IMR-90 (cell line): ENCODE measurements around the gene HACD4. TPM values are rescaled to one million over a fixed set of nuclear protein-coding genes. Genes with fewer than 3 reads are reported as not detected.

Source experiments
- ATAC-seq: fragments of 200-7000 bp; cut with Tn5 transposase; 2 replicates; pipeline ENCODE4 v1.9.1; 2020; ENCODE audit warnings: low read depth, mild to moderate bottlenecking, moderate library complexity
- BruUV-seq: library from RNA; stranded (reverse); fragments of 400-500 nt; replicated peaks from 2 replicates; lab custom pipeline; 2021; lab: Mats Ljungman, UMichigan
- CTCF ChIA-PET: fragments of 300-600 bp; formaldehyde crosslinking; extraction: SDS; loops from one replicate; lab custom pipeline; 2021; ENCODE audit warnings: antibody characterized with exemption; lab: Yijun Ruan, JAX
- POLR2A ChIA-PET: fragments of 300-600 bp; sonication (Branson Sonifier 250); formaldehyde crosslinking; loops from one replicate; lab custom pipeline; 2022; ENCODE audit warnings: antibody characterized with exemption; ENCODE audit not compliant: unreplicated experiment; lab: Charles Lee
- DNase-seq: peaks from one replicate; pipeline ENCODE4 v3.0.0; 2013
- H2AFZ ChIP-seq: replicated peaks from 2 replicates; pipeline ENCODE3; 2013; ENCODE audit warnings: low read length, mild to moderate bottlenecking; ENCODE audit not compliant: poor library complexity
- H2AK5ac ChIP-seq: 2 replicates; pipeline ENCODE4 v1.6.1; 2013; ENCODE audit warnings: low read depth, low read length, inconsistent platforms
- H2AK9ac ChIP-seq: replicated peaks from 2 replicates; pipeline ENCODE3; 2013; ENCODE audit warnings: mild to moderate bottlenecking, low read depth, low read length, moderate library complexity; ENCODE audit not compliant: poor library complexity
- H2BK120ac ChIP-seq: 2 replicates; pipeline ENCODE4 v1.6.1; 2013; ENCODE audit warnings: low read depth, low read length, inconsistent platforms
- H2BK15ac ChIP-seq: 3 replicates; pipeline ENCODE4 v1.6.1; 2013; ENCODE audit warnings: low read depth, low read length, inconsistent platforms
- H2BK20ac ChIP-seq: 2 replicates; pipeline ENCODE4 v1.6.1; 2013; ENCODE audit warnings: low read depth, mild to moderate bottlenecking, inconsistent platforms, low read length, moderate library complexity
- H2BK5ac ChIP-seq: 2 replicates; pipeline ENCODE4 v1.6.1; 2013; ENCODE audit warnings: mild to moderate bottlenecking, low read depth, low read length, inconsistent platforms; ENCODE audit not compliant: poor library complexity, severe bottlenecking
- H3K14ac ChIP-seq: replicated peaks from 2 replicates; pipeline ENCODE4 v1.6.1; 2013; ENCODE audit warnings: low read depth, low read length, inconsistent platforms
- H3K18ac ChIP-seq: 2 replicates; pipeline ENCODE4 v1.6.1; 2013; ENCODE audit warnings: low read depth, low read length, control low read depth
- H3K23ac ChIP-seq: 2 replicates; pipeline ENCODE4 v1.6.1; 2013; ENCODE audit warnings: low read depth, low read length, inconsistent platforms
- H3K27ac ChIP-seq: 2 replicates; pipeline ENCODE4 v1.5.1; 2013; ENCODE audit warnings: mild to moderate bottlenecking, control low read depth, low read length; ENCODE audit not compliant: insufficient read depth
- H3K27me3 ChIP-seq: 2 replicates; pipeline ENCODE4 v1.6.1; 2013; ENCODE audit warnings: low read length; ENCODE audit not compliant: control insufficient read depth, insufficient read depth
- H3K36me3 ChIP-seq: 2 replicates; pipeline ENCODE4 v1.6.1; 2013; ENCODE audit warnings: low read length, mixed read lengths; ENCODE audit not compliant: control insufficient read depth, insufficient read depth
- H3K4ac ChIP-seq: 2 replicates; pipeline ENCODE4 v1.6.1; 2013; ENCODE audit warnings: low read depth, low read length, inconsistent platforms
- H3K4me1 ChIP-seq: 2 replicates; pipeline ENCODE4 v1.6.1; 2013; ENCODE audit warnings: low read length, mixed read lengths; ENCODE audit not compliant: control insufficient read depth, insufficient read depth
- H3K4me2 ChIP-seq: 2 replicates; pipeline ENCODE4 v1.6.1; 2013; ENCODE audit warnings: low read depth, mild to moderate bottlenecking, control low read depth, low read length, moderate library complexity
- H3K4me3 ChIP-seq: 2 replicates; pipeline ENCODE4 v1.5.1; 2013; ENCODE audit warnings: low read depth, mild to moderate bottlenecking, control low read depth, low read length, moderate library complexity; ENCODE audit not compliant: insufficient read depth
- H3K56ac ChIP-seq: 2 replicates; pipeline ENCODE4 v1.6.1; 2013; ENCODE audit warnings: low read length, inconsistent platforms; ENCODE audit not compliant: insufficient read depth; ENCODE audit errors: extremely low read depth
- H3K79me1 ChIP-seq, 2 experiments: 2 replicates each; pipeline ENCODE4 v1.6.1; 2013; ENCODE audit warnings: low read length in 2 of 2, inconsistent platforms in 1 of 2, low read depth in 1 of 2
- H3K9ac ChIP-seq: 2 replicates; pipeline ENCODE4 v1.6.1; 2013; ENCODE audit warnings: low read depth, low read length, control low read depth
- H3K9me1 ChIP-seq: 2 replicates; pipeline ENCODE4 v1.6.1; 2013; ENCODE audit warnings: low read length, inconsistent platforms; ENCODE audit not compliant: insufficient read depth
- H3K9me3 ChIP-seq: 2 replicates; pipeline ENCODE4 v1.6.1; 2013; ENCODE audit warnings: low read length; ENCODE audit not compliant: control insufficient read depth, insufficient read depth
- H4K20me1 ChIP-seq: 2 replicates; pipeline ENCODE4 v1.6.1; 2013; ENCODE audit warnings: low read length, inconsistent platforms; ENCODE audit not compliant: insufficient read depth
- H4K5ac ChIP-seq: 2 replicates; pipeline ENCODE4 v1.6.1; 2013; ENCODE audit warnings: mild to moderate bottlenecking, low read depth, low read length, control low read depth
- H4K8ac ChIP-seq, 2 experiments: 2 replicates each; pipeline ENCODE4 v1.6.1; 2013; ENCODE audit warnings: low read depth in 2 of 2, low read length in 2 of 2, control low read depth in 1 of 2, inconsistent platforms in 1 of 2
- H4K91ac ChIP-seq: 2 replicates; pipeline ENCODE4 v1.6.1; 2013; ENCODE audit warnings: low read depth, low read length, inconsistent platforms; ENCODE audit not compliant: insufficient read depth
- ELK1 ChIP-seq: fragments of 150-350 bp; IDR thresholded peaks from 2 replicates; pipeline ENCODE4 v1.6.1; 2016; ENCODE audit warnings: low read depth, mild to moderate bottlenecking, low read length, moderate library complexity, borderline replicate concordance
- NFE2L2 ChIP-seq: fragments of 150-350 bp; IDR thresholded peaks from 2 replicates; pipeline ENCODE4 v1.6.1; 2016; ENCODE audit warnings: low read depth, mild to moderate bottlenecking, low read length
- WGBS, 2 experiments: methylation state at CpG; one replicate each; pipeline versions ENCODE4 v1.1.5 to v1.1.7; 2013; ENCODE audit warnings: missing lambda C conversion rate in 2 of 2; ENCODE audit not compliant: insufficient read length in 1 of 2; ENCODE audit errors: extremely low coverage in 2 of 2; 5-methylcytosine and 5-hydroxymethylcytosine counted together
- dilution Hi-C: fragments of 300-500 bp; cut with HindIII; formaldehyde crosslinking; loops from one replicate; pipeline ENCODE4 v1.14.3; 2018; ENCODE audit warnings: low sequenced_read_pairs; ENCODE audit not compliant: unreplicated experiment
- in situ Hi-C: fragments of 300-500 bp; cut with MboI; formaldehyde crosslinking; loops from 3 replicates; pipeline ENCODE4 v1.14.3; 2019; ENCODE audit warnings: low sequenced_read_pairs, inconsistent platforms, mixed read lengths
- intact Hi-C: fragments of 100-400 bp; cut with micrococcal nuclease; formaldehyde crosslinking; loops from 2 replicates; pipeline ENCODE4 v1.10.0; 2022
- polyA plus RNA-seq, 3 experiments: library from polyadenylated mRNA; depleted of rRNA; stranded (reverse); fragments of >200 nt; gene quantifications; 2 replicates each; pipeline ENCODE4 v1.2.3, GENCODE V29; 2012; ENCODE audit warnings: low replicate concordance in 1 of 3
- total RNA-seq: library from RNA; depleted of rRNA; stranded (reverse); fragments of >200 nt; gene quantifications from 2 replicates; pipeline ENCODE4 v1.2.3, GENCODE V29; 2012

HACD4 gene
- total and polyA plus RNA-seq, 2 of the 4 experiments (the other 2 are of a cell fraction): 1.9 to 2.2 TPM

- Histone ChIP-seq H3K4me1 (peaks cover 7% of the 10 kb centered on the region), H3K4me2 (no peak overlapping the region), H2BK5ac (no peak overlapping the region), H4K5ac (no peak overlapping the region), H4K20me1 (no peaks in the 10 kb centered on the region), H2BK15ac (no peak overlapping the region), H3K9me3 (no peaks in the 10 kb centered on the region), H2AK5ac (peak overlapping the region; percentile 27; the same call in 1 of the 2 replicates), H2BK120ac (no peak overlapping the region), H2AK9ac (no peak overlapping the region), H3K79me1 (no peaks in the 10 kb centered on the region), H4K91ac (no peak overlapping the region), H4K8ac (no peak overlapping the region), H2AFZ (no peak overlapping the region), H3K14ac (no peak overlapping the region), H3K9me1 (peaks cover 5% of the 10 kb centered on the region; the same call in 1 of the 2 replicates), H3K36me3 (no peaks in the 10 kb centered on the region), H3K4me3 (no peak overlapping the region), H3K56ac (no peak overlapping the region), H3K27me3 (no peaks in the 10 kb centered on the region), H3K4ac (no peak overlapping the region), H3K18ac (no peak overlapping the region), H3K9ac (no peak overlapping the region), H3K27ac (no peak overlapping the region), H2BK20ac (no peak overlapping the region), H3K23ac (no peak overlapping the region)
- CTCF ChIA-PET: no interaction called here
- POLR2A ChIA-PET: no interaction called here
- no TSS peak for BruUV-seq
- in situ Hi-C loops (no loop called here), dilution Hi-C loops (no loop called here), intact Hi-C loops (no loop called here)
- WGBS, 2 experiments: 80% methylated on average over 5 of the region's 8 CpGs; no CpG with 5 or more reads in 1 of the 2 experiments
- TF ChIP-seq ELK1: no peak
- no peak for TF ChIP-seq NFE2L2
- ATAC-seq: no peak
- DNase-seq: no peak
Measured at GRCh38 chr9:21029661-21030060, 1.8 kb downstream of the HACD4 start.
